ENCODE data around the gene MIOX. TPM values are rescaled to one million over a fixed set of nuclear protein-coding genes. Genes with fewer than 3 reads are reported as not detected.
A peak's percentile ranks its signal among the peaks of the same experiment; 100 is the strongest.

MIOX gene
- total and polyA plus RNA-seq, 10 of the 15 experiments (the other 5 are each of a cell fraction or from before 2014, with no cell fraction given) = 0.10 to 0.31 TPM; not detected in 8

DNA sequence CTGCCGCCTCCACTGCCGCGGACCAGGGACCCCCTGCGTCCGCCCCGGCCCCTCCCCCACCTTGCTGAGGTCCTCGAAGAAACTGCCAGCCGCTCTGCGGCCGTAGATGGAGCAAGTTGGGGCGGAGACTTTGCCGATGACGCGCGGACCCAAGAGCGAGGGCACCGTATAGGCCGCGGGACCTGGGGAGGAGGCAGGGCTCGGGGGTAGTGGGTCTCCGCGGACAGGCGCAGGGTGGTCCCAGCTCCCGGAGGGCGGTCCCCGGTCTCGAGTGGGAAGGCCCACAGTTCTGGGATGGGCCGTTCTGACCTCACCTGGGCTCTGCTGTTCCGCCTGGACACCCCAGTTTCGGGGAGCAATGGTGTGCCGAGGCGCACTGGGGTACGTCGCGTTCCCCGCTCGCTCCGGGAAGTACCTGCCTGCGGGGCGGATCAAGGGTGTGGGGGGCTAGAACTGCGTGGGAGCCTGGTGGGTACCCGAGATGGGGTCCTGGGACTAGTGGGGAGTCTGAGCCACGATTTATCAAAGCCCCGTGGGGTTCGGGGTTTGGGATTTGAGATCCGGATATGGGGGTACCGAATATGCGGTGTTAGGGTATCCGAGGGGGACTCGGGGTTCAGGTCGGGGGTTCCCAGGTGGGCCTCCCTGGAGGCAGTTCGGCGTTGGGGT lies 44.4 kb downstream of the MIOX start (continued):
- TF ChIP-seq BHLHE40 (IDR thresholded peaks at IDR 0.05; ENCODE audit: borderline replicate concordance in 1 of 2, low read depth in 2 of 2, low read length in 1 of 2) (peak in 1 of 2 experiments; percentile 9; a peak in 1 of 4 replicates), POLR2AphosphoS5 (IDR thresholded peaks at IDR 0.05; ENCODE audit: low read length) (peak; percentile 92)
- TF ChIP-seq, protein P1, sequence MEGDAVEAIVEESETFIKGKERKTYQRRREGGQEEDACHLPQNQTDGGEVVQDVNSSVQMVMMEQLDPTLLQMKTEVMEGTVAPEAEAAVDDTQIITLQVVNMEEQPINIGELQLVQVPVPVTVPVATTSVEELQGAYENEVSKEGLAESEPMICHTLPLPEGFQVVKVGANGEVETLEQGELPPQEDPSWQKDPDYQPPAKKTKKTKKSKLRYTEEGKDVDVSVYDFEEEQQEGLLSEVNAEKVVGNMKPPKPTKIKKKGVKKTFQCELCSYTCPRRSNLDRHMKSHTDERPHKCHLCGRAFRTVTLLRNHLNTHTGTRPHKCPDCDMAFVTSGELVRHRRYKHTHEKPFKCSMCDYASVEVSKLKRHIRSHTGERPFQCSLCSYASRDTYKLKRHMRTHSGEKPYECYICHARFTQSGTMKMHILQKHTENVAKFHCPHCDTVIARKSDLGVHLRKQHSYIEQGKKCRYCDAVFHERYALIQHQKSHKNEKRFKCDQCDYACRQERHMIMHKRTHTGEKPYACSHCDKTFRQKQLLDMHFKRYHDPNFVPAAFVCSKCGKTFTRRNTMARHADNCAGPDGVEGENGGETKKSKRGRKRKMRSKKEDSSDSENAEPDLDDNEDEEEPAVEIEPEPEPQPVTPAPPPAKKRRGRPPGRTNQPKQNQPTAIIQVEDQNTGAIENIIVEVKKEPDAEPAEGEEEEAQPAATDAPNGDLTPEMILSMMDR (IDR thresholded peaks at IDR 0.05 in 2 of 3, conservative IDR thresholded peaks at IDR 0.05 in 1 of 3; ENCODE audit: control insufficient read depth in 2 of 3, extremely low read depth in 1 of 3, insufficient read depth in 1 of 3, low read depth in 3 of 3, low read length in 3 of 3) = no peak

DNA sequence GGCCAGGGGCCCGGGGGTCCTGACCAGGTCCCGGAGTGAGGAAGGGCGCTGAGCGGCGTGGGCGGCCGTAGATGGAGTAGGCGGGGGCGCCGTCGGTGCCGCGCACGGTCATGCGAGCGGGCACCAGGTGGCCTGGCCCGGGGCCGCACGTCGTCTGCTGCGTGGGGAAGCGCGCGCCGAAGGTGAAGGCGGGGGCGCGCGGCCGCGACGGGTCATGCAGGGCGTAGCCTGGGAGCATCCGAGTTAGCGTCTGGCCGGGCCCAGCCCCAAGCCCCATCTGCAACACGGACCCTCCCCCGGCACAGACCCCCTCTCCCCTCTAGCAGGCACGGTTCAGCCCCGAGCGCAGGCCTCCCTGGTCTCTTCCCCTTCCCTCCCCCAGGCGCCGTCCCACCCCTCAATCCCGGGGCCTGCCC lies 44.9 kb downstream of the MIOX start:
- peak overlapping the region; percentile 78 for H3K4me3 ChIP-seq
- no TSS peak for BruUV-seq (replicated peaks)
- H3K9ac ChIP-seq (ENCODE audit: control insufficient read depth, insufficient read depth, low read length) = peak overlapping the region; percentile 100
- H3K4me2 ChIP-seq (ENCODE audit: control insufficient read depth, insufficient read depth) = peak overlapping the region; percentile 71
- H3K9me3 ChIP-seq (replicated peaks; ENCODE audit: control insufficient read depth, insufficient read depth, low read length) = no peaks in the 10 kb centered on the region
- H2AFZ ChIP-seq (ENCODE audit: control insufficient read depth, low read depth, low read length) = no peak overlapping the region
- peaks cover 59% of the 10 kb centered on the region for H3K79me2 ChIP-seq (ENCODE audit: control insufficient read depth, insufficient read depth, low read length)
- DNase-seq (ENCODE audit: low read depth, low spot score) (no peak), ATAC-seq (peak; percentile 48), FAIRE-seq (no peak)
- in situ Hi-C loops (cut with MboI) = loop anchor here (10.0 kb wide), 1 partner anchor 567 kb away; the partner anchor contains the start of gene PIM3
- WGBS (ENCODE audit: insufficient coverage, insufficient replicate concordance, low lambda C conversion rate, missing lambda C conversion rate) = under 1% methylated on average over 23 of the region's 44 CpGs
- no peaks in the 10 kb centered on the region for H4K20me1 ChIP-seq (ENCODE audit: control insufficient read depth, insufficient read depth)
- ChIA-PET SMC1A (ENCODE audit: uncharacterized antibody, unreplicated experiment) (interaction anchor here (0.6 to 2.4 kb wide), 3 partner anchors 10 to 29 kb away, joined by 3 to 18 read pairs (median 5); partner anchors contain the start of gene NCAPH2), CTCF (no interaction called here), POLR2A (interaction anchor here (1.6 to 4.2 kb wide), 4 partner anchors 10 to 226 kb away, joined by 3 to 61 read pairs (median 8); partner anchors contain the start of genes LMF2 and NCAPH2), RAD21 (ENCODE audit: unreplicated experiment) (interaction anchor here (0.5 to 1.8 kb wide), 3 partner anchors 11 to 89 kb away, joined by 3 to 4 read pairs (median 3); partner anchors contain the start of gene SYCE3)
- intact Hi-C loops (cut with micrococcal nuclease; ENCODE audit: unreplicated experiment) = no loop called here
- H3K36me3 ChIP-seq (ENCODE audit: control insufficient read depth in 2 of 2, insufficient read depth in 2 of 2, low read length in 1 of 2) = no peaks in the 10 kb centered on the region; a peak in 3 of 4 replicates
- peaks cover 44% of the 10 kb centered on the region for H3K4me1 ChIP-seq (ENCODE audit: control insufficient read depth, insufficient read depth, low read length)
- H3K27ac ChIP-seq (ENCODE audit: control insufficient read depth, insufficient read depth) = peak overlapping the region; percentile 100
- no peaks in the 10 kb centered on the region for H3K27me3 ChIP-seq (replicated peaks in 1 of 2; ENCODE audit: control insufficient read depth in 2 of 2, insufficient read depth in 2 of 2, low read length in 1 of 2)
- TF ChIP-seq, protein P2, sequence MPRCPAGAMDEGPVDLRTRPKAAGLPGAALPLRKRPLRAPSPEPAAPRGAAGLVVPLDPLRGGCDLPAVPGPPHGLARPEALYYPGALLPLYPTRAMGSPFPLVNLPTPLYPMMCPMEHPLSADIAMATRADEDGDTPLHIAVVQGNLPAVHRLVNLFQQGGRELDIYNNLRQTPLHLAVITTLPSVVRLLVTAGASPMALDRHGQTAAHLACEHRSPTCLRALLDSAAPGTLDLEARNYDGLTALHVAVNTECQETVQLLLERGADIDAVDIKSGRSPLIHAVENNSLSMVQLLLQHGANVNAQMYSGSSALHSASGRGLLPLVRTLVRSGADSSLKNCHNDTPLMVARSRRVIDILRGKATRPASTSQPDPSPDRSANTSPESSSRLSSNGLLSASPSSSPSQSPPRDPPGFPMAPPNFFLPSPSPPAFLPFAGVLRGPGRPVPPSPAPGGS (IDR thresholded peaks at IDR 0.05; ENCODE audit: borderline replicate concordance, insufficient read depth, low read depth, low read length, poor library complexity, severe bottlenecking) = peak; percentile 33
- TF ChIP-seq, protein P3, sequence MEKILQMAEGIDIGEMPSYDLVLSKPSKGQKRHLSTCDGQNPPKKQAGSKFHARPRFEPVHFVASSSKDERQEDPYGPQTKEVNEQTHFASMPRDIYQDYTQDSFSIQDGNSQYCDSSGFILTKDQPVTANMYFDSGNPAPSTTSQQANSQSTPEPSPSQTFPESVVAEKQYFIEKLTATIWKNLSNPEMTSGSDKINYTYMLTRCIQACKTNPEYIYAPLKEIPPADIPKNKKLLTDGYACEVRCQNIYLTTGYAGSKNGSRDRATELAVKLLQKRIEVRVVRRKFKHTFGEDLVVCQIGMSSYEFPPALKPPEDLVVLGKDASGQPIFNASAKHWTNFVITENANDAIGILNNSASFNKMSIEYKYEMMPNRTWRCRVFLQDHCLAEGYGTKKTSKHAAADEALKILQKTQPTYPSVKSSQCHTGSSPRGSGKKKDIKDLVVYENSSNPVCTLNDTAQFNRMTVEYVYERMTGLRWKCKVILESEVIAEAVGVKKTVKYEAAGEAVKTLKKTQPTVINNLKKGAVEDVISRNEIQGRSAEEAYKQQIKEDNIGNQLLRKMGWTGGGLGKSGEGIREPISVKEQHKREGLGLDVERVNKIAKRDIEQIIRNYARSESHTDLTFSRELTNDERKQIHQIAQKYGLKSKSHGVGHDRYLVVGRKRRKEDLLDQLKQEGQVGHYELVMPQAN (conservative IDR thresholded peaks at IDR 0.05) = no peak; the same call in 1 of the 2 replicates
- TF ChIP-seq POU2F2 (IDR thresholded peaks at IDR 0.05; ENCODE audit: borderline replicate concordance, low read depth, low read length) = peak; percentile 71; the same call in 1 of the 3 replicates
- peak; percentile 54; the same call in 1 of the 2 replicates for TF ChIP-seq IKZF1 (conservative IDR thresholded peaks at IDR 0.05)
- peak; percentile 86; the same call in 1 of the 2 replicates for TF ChIP-seq TCF12 (IDR thresholded peaks at IDR 0.05; ENCODE audit: low read depth, low read length)
- TF ChIP-seq BHLHE40 (IDR thresholded peaks at IDR 0.05; ENCODE audit: borderline replicate concordance in 1 of 2, low read depth in 2 of 2, low read length in 1 of 2) = peak; percentile 45 to 90; a peak in 3 of 4 replicates
- 0 out of 2 replicates have a peak, but pooled peaks have one; percentile 12 for TF ChIP-seq YY1 (IDR thresholded peaks at IDR 0.05; ENCODE audit: low read depth, low read length)
- peak; percentile 50; the same call in 1 of the 2 replicates for TF ChIP-seq TAF1 (IDR thresholded peaks at IDR 0.05; ENCODE audit: borderline replicate concordance, low read depth, low read length)
- peak; percentile 9 for TF ChIP-seq SP1 (IDR thresholded peaks at IDR 0.05; ENCODE audit: low read depth, low read length)
- TF ChIP-seq, protein P4, sequence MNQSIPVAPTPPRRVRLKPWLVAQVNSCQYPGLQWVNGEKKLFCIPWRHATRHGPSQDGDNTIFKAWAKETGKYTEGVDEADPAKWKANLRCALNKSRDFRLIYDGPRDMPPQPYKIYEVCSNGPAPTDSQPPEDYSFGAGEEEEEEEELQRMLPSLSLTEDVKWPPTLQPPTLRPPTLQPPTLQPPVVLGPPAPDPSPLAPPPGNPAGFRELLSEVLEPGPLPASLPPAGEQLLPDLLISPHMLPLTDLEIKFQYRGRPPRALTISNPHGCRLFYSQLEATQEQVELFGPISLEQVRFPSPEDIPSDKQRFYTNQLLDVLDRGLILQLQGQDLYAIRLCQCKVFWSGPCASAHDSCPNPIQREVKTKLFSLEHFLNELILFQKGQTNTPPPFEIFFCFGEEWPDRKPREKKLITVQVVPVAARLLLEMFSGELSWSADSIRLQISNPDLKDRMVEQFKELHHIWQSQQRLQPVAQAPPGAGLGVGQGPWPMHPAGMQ (IDR thresholded peaks at IDR 0.05; ENCODE audit: borderline replicate concordance) = no peak
- TF ChIP-seq BACH1 (IDR thresholded peaks at IDR 0.05; ENCODE audit: borderline replicate concordance) = peak; percentile 93
